ENCODE measurements around the gene FAF1.
"Not testable (repeated sequence)": the region's sequence is repeated elsewhere in the genome, so short reads cannot be mapped to it uniquely, and the experiment has no call there.

The FAF1 gene

GRCh38 chr1:50902419-50902818, 57.6 kb downstream of the FAF1 start:
- no peak for DNase-seq
- H3K27me3 ChIP-seq (ENCODE audit: insufficient read depth, low read depth, severe bottlenecking) = no peaks in the 10 kb centered on the region
- no peak overlapping the region for H3K27ac ChIP-seq

DNA sequence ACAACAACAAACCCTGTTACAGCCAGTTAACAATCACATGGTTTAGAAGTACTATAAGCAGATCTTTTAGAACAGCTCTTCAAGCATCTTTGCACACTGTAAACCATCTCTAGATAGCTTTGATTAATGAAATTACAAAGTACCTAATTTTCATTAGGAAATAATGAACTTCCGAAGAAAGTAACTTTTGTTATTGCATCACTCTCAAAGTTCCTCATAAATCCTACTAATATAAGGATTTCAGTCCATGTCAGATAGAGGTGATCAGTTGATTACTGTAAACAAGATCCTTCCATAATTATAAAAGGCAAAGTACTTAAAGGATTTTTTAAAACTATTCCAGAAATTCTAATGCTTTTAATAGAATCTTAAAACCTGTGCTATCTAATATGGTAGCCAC, 58.2 kb downstream of the FAF1 start:
- no peak for DNase-seq
- H3K36me3 ChIP-seq = no peaks in the 10 kb centered on the region
- no peaks in the 10 kb centered on the region for H3K9me3 ChIP-seq (ENCODE audit: severe bottlenecking)
- H3K27me3 ChIP-seq (ENCODE audit: insufficient read depth, low read depth, severe bottlenecking) = no peaks in the 10 kb centered on the region
- H3K27ac ChIP-seq = no peak overlapping the region
- TF ChIP-seq, protein P1, sequence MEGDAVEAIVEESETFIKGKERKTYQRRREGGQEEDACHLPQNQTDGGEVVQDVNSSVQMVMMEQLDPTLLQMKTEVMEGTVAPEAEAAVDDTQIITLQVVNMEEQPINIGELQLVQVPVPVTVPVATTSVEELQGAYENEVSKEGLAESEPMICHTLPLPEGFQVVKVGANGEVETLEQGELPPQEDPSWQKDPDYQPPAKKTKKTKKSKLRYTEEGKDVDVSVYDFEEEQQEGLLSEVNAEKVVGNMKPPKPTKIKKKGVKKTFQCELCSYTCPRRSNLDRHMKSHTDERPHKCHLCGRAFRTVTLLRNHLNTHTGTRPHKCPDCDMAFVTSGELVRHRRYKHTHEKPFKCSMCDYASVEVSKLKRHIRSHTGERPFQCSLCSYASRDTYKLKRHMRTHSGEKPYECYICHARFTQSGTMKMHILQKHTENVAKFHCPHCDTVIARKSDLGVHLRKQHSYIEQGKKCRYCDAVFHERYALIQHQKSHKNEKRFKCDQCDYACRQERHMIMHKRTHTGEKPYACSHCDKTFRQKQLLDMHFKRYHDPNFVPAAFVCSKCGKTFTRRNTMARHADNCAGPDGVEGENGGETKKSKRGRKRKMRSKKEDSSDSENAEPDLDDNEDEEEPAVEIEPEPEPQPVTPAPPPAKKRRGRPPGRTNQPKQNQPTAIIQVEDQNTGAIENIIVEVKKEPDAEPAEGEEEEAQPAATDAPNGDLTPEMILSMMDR (IDR thresholded peaks at IDR 0.05; ENCODE audit: low read depth, low read length) = no peak
- H3K4me3 ChIP-seq (ENCODE audit: low read depth, low read length) = no peak overlapping the region

More at GRCh38 chr1:50902419-50902818, 57.6 kb downstream of the FAF1 start:
- no peaks in the 10 kb centered on the region for H3K9me3 ChIP-seq (ENCODE audit: severe bottlenecking)
- no peak overlapping the region for H3K4me3 ChIP-seq (ENCODE audit: low read depth, low read length)
- no peaks in the 10 kb centered on the region for H3K36me3 ChIP-seq
- TF ChIP-seq, protein P1 (IDR thresholded peaks at IDR 0.05; ENCODE audit: low read depth, low read length) = no peak

DNA sequence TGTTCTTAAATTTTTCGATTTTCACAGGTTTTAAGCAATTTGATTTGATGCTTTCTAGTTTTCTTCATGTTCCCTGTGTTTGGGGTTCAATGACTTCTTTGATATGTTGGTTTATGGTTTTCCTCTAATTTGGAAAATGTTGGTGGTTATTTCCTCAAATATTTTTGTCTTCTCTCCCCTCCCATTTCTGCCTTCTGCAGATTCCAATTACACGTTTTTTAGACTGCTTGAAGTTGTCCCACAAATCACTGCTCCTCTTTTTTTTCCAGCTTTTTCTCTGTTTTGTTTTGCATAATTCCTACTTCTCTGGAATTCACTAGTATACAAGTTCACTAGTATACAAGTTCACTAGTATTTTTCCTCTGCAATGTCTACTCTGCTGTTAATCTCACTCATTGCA, 61.3 kb downstream of the FAF1 start:
- Histone ChIP-seq H3K27ac (no peak overlapping the region), H3K36me3 (0 out of 2 replicates have a peak, but pooled peaks cover under 1% of the 10 kb centered on the region), H3K27me3 (ENCODE audit: insufficient read depth, low read depth, severe bottlenecking) (no peaks in the 10 kb centered on the region), H3K9me3 (ENCODE audit: severe bottlenecking) (no peaks in the 10 kb centered on the region), H3K4me3 (ENCODE audit: low read depth, low read length) (no peak overlapping the region)
- TF ChIP-seq, protein P1 (IDR thresholded peaks at IDR 0.05; ENCODE audit: low read depth, low read length) = no peak
- no peak for DNase-seq

DNA sequence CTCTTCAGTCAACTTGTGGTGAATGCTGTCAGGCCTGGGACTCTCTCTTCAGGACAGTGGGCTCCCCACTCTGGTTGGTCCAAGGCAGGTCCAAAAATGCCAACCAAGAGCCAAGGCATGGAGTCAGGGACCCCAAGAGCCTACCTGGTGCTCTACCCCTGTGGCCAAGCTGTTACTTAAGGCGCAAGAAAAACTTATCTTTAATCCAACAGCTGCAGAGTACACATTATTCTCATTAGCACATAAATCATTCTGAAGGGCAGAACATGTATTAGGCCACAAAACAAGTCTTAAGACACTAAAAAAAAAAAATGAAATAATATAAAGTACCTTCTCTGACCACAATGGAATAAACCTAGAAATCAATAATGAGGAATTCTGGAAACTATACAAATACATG, 65.7 kb downstream of the FAF1 start:
- peaks cover 13% of the 10 kb centered on the region for H3K9me3 ChIP-seq (ENCODE audit: severe bottlenecking)
- peaks cover 18% of the 10 kb centered on the region for H3K36me3 ChIP-seq
- H3K27ac ChIP-seq = no peak overlapping the region
- no peaks in the 10 kb centered on the region for H3K27me3 ChIP-seq (ENCODE audit: insufficient read depth, low read depth, severe bottlenecking)
- no peak overlapping the region for H3K4me3 ChIP-seq (ENCODE audit: low read depth, low read length)
- TF ChIP-seq, protein P1 (IDR thresholded peaks at IDR 0.05; ENCODE audit: low read depth, low read length) = no peak
- no peak for DNase-seq

GRCh38 chr1:50893466-50893865, 66.6 kb downstream of the FAF1 start:
- Histone ChIP-seq H3K27me3 (ENCODE audit: insufficient read depth, low read depth, severe bottlenecking) (no peaks in the 10 kb centered on the region), H3K36me3 (peaks cover 18% of the 10 kb centered on the region), H3K4me3 (ENCODE audit: low read depth, low read length) (no peak overlapping the region), H3K9me3 (ENCODE audit: severe bottlenecking) (peaks cover 13% of the 10 kb centered on the region), H3K27ac (no peak overlapping the region)
- TF ChIP-seq, protein P1 (IDR thresholded peaks at IDR 0.05; ENCODE audit: low read depth, low read length) = no peak
- DNase-seq = no peak

GRCh38 chr1:50887555-50887954, 72.5 kb downstream of the FAF1 start:
- not testable (repeated sequence) for H3K27ac ChIP-seq; H3K4me3 ChIP-seq (ENCODE audit: low read depth, low read length); H3K27me3 ChIP-seq (ENCODE audit: insufficient read depth, low read depth, severe bottlenecking); DNase-seq; H3K36me3 ChIP-seq
- peaks cover 16% of the 10 kb centered on the region for H3K9me3 ChIP-seq (ENCODE audit: severe bottlenecking)
